ENCODE results near the gene WFIKKN1. TPM values are rescaled to one million over a fixed set of nuclear protein-coding genes. Genes with fewer than 3 reads are reported as not detected.

The WFIKKN1 gene
- total and polyA plus RNA-seq, 2 of the 13 experiments (the other 11 are each of a cell fraction or from before 2014, with no cell fraction given), result 1.7 to 4.9 TPM

GRCh38 chr16:630249-630814 is 453 bp upstream of the WFIKKN1 start (continued):
- TF ChIP-seq CEBPZ (IDR thresholded peaks at IDR 0.05; ENCODE audit: low read length) (no peak), JDP2 (CRISPR knock-in tag; IDR thresholded peaks at IDR 0.05; ENCODE audit: borderline replicate concordance) (no peak), SETDB1 (CRISPR knock-in tag; IDR thresholded peaks at IDR 0.05; ENCODE audit: borderline replicate concordance) (no peak), ZFX (CRISPR knock-in tag; IDR thresholded peaks at IDR 0.05; ENCODE audit: low read depth) (peak; percentile 81), TIGD3 (CRISPR knock-in tag; IDR thresholded peaks at IDR 0.05; ENCODE audit: borderline replicate concordance) (no peak), ZNF746 (CRISPR knock-in tag; IDR thresholded peaks at IDR 0.05) (no peak), NR2F6 (IDR thresholded peaks at IDR 0.05) (no peak), NR2F6 (CRISPR knock-in tag; IDR thresholded peaks at IDR 0.05) (0 out of 2 replicates have a peak, but pooled peaks have one; percentile 62), TBX2 (CRISPR knock-in tag; IDR thresholded peaks at IDR 0.05; ENCODE audit: borderline replicate concordance) (no peak), PAXIP1 (CRISPR knock-in tag; conservative IDR thresholded peaks at IDR 0.05) (no peak), ZNF768 (CRISPR knock-in tag; IDR thresholded peaks at IDR 0.05) (no peak), MXD3 (CRISPR knock-in tag; IDR thresholded peaks at IDR 0.05) (peak; percentile 46; the same call in 1 of the 2 replicates), AGO2 (optimal IDR thresholded peaks at IDR 0.05; ENCODE audit: low read depth, low read length) (peak; percentile 78), ARID2 (CRISPR knock-in tag; IDR thresholded peaks at IDR 0.05; ENCODE audit: borderline replicate concordance) (no peak)
- TF ChIP-seq, protein P1, sequence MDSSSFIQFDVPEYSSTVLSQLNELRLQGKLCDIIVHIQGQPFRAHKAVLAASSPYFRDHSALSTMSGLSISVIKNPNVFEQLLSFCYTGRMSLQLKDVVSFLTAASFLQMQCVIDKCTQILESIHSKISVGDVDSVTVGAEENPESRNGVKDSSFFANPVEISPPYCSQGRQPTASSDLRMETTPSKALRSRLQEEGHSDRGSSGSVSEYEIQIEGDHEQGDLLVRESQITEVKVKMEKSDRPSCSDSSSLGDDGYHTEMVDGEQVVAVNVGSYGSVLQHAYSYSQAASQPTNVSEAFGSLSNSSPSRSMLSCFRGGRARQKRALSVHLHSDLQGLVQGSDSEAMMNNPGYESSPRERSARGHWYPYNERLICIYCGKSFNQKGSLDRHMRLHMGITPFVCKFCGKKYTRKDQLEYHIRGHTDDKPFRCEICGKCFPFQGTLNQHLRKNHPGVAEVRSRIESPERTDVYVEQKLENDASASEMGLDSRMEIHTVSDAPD (CRISPR knock-in tag; IDR thresholded peaks at IDR 0.05), result no peak
- TF ChIP-seq, protein P2, sequence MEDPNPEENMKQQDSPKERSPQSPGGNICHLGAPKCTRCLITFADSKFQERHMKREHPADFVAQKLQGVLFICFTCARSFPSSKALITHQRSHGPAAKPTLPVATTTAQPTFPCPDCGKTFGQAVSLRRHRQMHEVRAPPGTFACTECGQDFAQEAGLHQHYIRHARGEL (CRISPR knock-in tag; IDR thresholded peaks at IDR 0.05), result no peak
- TF ChIP-seq, protein P3, sequence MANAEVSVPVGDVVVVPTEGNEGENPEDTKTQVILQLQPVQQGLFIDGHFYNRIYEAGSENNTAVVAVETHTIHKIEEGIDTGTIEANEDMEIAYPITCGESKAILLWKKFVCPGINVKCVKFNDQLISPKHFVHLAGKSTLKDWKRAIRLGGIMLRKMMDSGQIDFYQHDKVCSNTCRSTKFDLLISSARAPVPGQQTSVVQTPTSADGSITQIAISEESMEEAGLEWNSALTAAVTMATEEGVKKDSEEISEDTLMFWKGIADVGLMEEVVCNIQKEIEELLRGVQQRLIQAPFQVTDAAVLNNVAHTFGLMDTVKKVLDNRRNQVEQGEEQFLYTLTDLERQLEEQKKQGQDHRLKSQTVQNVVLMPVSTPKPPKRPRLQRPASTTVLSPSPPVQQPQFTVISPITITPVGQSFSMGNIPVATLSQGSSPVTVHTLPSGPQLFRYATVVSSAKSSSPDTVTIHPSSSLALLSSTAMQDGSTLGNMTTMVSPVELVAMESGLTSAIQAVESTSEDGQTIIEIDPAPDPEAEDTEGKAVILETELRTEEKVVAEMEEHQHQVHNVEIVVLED (CRISPR knock-in tag; IDR thresholded peaks at IDR 0.05; ENCODE audit: borderline replicate concordance), result no peak
